ENCODE measurements around the gene GRK3. TPM values are rescaled to one million over a fixed set of nuclear protein-coding genes. Genes with fewer than 3 reads are reported as not detected.

The GRK3 gene
- total and polyA plus RNA-seq, 2 of the 4 experiments (the other 2 are of a cell fraction): 0.58 to 1.6 TPM

GRCh38 chr22:25692397-25693267 is 128.2 kb downstream of the GRK3 start:
- TF ChIP-seq ELK1 (IDR thresholded peaks at IDR 0.05; ENCODE audit: borderline replicate concordance, low read depth, low read length) (no peak), RAD21 (IDR thresholded peaks at IDR 0.05; ENCODE audit: low read length) (no peak), RFX5 (IDR thresholded peaks at IDR 0.05; ENCODE audit: low read depth, low read length) (no peak), CHD1 (IDR thresholded peaks at IDR 0.05; ENCODE audit: low read depth, low read length) (no peak), BHLHE40 (IDR thresholded peaks at IDR 0.05; ENCODE audit: low read depth, low read length) (no peak), CTCF (conservative IDR thresholded peaks at IDR 0.05; ENCODE audit: low read depth, low read length) (no peak), USF2 (IDR thresholded peaks at IDR 0.05; ENCODE audit: low read depth, low read length) (no peak), FOS (IDR thresholded peaks at IDR 0.05; ENCODE audit: low read depth, low read length) (no peak), SMC3 (IDR thresholded peaks at IDR 0.05; ENCODE audit: low read depth, low read length) (no peak), MAZ (IDR thresholded peaks at IDR 0.05; ENCODE audit: borderline replicate concordance, low read depth, low read length) (no peak), RCOR1 (IDR thresholded peaks at IDR 0.05; ENCODE audit: insufficient replicate concordance, low read length) (no peak), CEBPB (IDR thresholded peaks at IDR 0.05; ENCODE audit: low read depth, low read length) (no peak), MXI1 (IDR thresholded peaks at IDR 0.05; ENCODE audit: borderline replicate concordance, low read depth, low read length) (no peak), MAFK (IDR thresholded peaks at IDR 0.05; ENCODE audit: low read depth, low read length) (no peak), NFE2L2 (IDR thresholded peaks at IDR 0.05; ENCODE audit: low read depth, low read length) (no peak)
- Histone ChIP-seq H4K5ac (ENCODE audit: low read depth, low read length) (no peak overlapping the region), H3K4me1 (ENCODE audit: control insufficient read depth, insufficient read depth, low read length) (no peaks in the 10 kb centered on the region), H2BK120ac (ENCODE audit: low read depth, low read length) (no peak overlapping the region), H2AFZ (replicated peaks; ENCODE audit: low read length, poor library complexity) (no peak overlapping the region), H2BK15ac (ENCODE audit: low read depth, low read length) (no peak overlapping the region), H4K20me1 (ENCODE audit: insufficient read depth, low read length) (no peaks in the 10 kb centered on the region), H3K27ac (ENCODE audit: insufficient read depth, low read length) (no peak overlapping the region), H3K4ac (ENCODE audit: low read depth, low read length) (no peak overlapping the region), H3K27me3 (ENCODE audit: control insufficient read depth, insufficient read depth, low read length) (no peaks in the 10 kb centered on the region), H3K36me3 (ENCODE audit: control insufficient read depth, insufficient read depth, low read length) (no peaks in the 10 kb centered on the region), H2BK5ac (ENCODE audit: low read depth, low read length, poor library complexity, severe bottlenecking) (no peak overlapping the region), H4K8ac (ENCODE audit: low read depth in 2 of 2, low read length in 2 of 2) (no peak overlapping the region), H3K9ac (ENCODE audit: low read depth, low read length) (no peak overlapping the region), H2AK9ac (replicated peaks; ENCODE audit: low read depth, low read length, poor library complexity) (no peak overlapping the region), H3K4me3 (ENCODE audit: insufficient read depth, low read depth, low read length) (no peak overlapping the region), H2BK20ac (ENCODE audit: low read depth, low read length) (no peak overlapping the region), H3K9me3 (ENCODE audit: control insufficient read depth, insufficient read depth, low read length) (no peaks in the 10 kb centered on the region), H3K23ac (ENCODE audit: low read depth, low read length) (no peak overlapping the region), H3K9me1 (ENCODE audit: insufficient read depth, low read length) (no peaks in the 10 kb centered on the region), H3K14ac (replicated peaks; ENCODE audit: low read depth, low read length) (no peak overlapping the region), H3K4me2 (ENCODE audit: low read depth, low read length) (no peak overlapping the region), H2AK5ac (ENCODE audit: low read depth, low read length) (no peak overlapping the region), H3K79me1 (ENCODE audit: low read depth in 1 of 2, low read length in 2 of 2) (no peaks in the 10 kb centered on the region), H3K18ac (ENCODE audit: low read depth, low read length) (no peak overlapping the region), H3K56ac (ENCODE audit: extremely low read depth, insufficient read depth, low read length) (no peak overlapping the region), H4K91ac (ENCODE audit: insufficient read depth, low read depth, low read length) (no peak overlapping the region)
- in situ Hi-C loops (cut with MboI; ENCODE audit: low sequenced_read_pairs) (no loop called here), dilution Hi-C loops (cut with HindIII; ENCODE audit: low sequenced_read_pairs, unreplicated experiment) (no loop called here), intact Hi-C loops (cut with micrococcal nuclease) (no loop called here)
- DNase-seq (no peak), ATAC-seq (ENCODE audit: low read depth) (no peak)
- BruUV-seq (replicated peaks): no TSS peak
- ChIA-PET CTCF (interaction anchor here (0.6 kb wide), 1 partner anchor 19 kb away, joined by 4 read pairs; no protein-coding TSS in a partner anchor), POLR2A (ENCODE audit: unreplicated experiment) (no interaction called here)
- 72% methylated on average over 6 of the region's 15 CpGs; no CpG with 5 or more reads in 1 of the 2 experiments for WGBS, 2 experiments (ENCODE audit: extremely low coverage in 2 of 2, insufficient read length in 1 of 2)

All from IMR-90 (cell line).